GM18867 (cell line): ENCODE results near the gene TCEAL9.
"Not testable (repeated sequence)": the region's sequence is repeated elsewhere in the genome, so short reads cannot be mapped to it uniquely, and the experiment has no call there.

Experiments used
- ATAC-seq: cut with Tn5 transposase; IDR thresholded peaks from one replicate; pipeline ENCODE4 v1.9.1; 2021; ENCODE audit warnings: mild to moderate bottlenecking, moderate library complexity; ENCODE audit not compliant: unreplicated experiment

Gene TCEAL9

GRCh38 chrX:103372886-103373285, 16.6 kb downstream of the TCEAL9 start:
- no peak for ATAC-seq

- no peak for ATAC-seq
These were observed 17.3 kb downstream of the TCEAL9 start for GRCh38 chrX:103373581-103373980.

- ATAC-seq = no peak
These were observed 20.0 kb downstream of the TCEAL9 start, which contains the start of gene BEX3 for GRCh38 chrX:103376118-103376978. TSS of gene BEX3 (plus strand) at chrX:103376538. CDS start at chrX:103377522, 984 bp downstream.

- ATAC-seq = no peak
These were observed 20.6 kb downstream of the TCEAL9 start for GRCh38 chrX:103376979-103377324.

GRCh38 chrX:103378990-103379389, 22.7 kb downstream of the TCEAL9 start:
- no peak for ATAC-seq

GRCh38 chrX:103382877-103383276, 26.6 kb downstream of the TCEAL9 start:
- ATAC-seq = no peak

GRCh38 chrX:103384672-103385071, 28.4 kb downstream of the TCEAL9 start:
- ATAC-seq = no peak

GRCh38 chrX:103385283-103385830, 29.1 kb downstream of the TCEAL9 start:
- not testable (repeated sequence) for ATAC-seq

GRCh38 chrX:103386332-103386731, 30.0 kb downstream of the TCEAL9 start:
- ATAC-seq = no peak

GRCh38 chrX:103393487-103393886, 37.2 kb downstream of the TCEAL9 start:
- ATAC-seq = no peak

GRCh38 chrX:103396186-103396585, 39.9 kb downstream of the TCEAL9 start:
- no peak for ATAC-seq

GRCh38 chrX:103396660-103397059, 40.4 kb downstream of the TCEAL9 start:
- no peak for ATAC-seq

- no peak for ATAC-seq
These were observed 41.4 kb downstream of the TCEAL9 start for GRCh38 chrX:103397707-103398106.

GRCh38 chrX:103398421-103398864, 42.1 kb downstream of the TCEAL9 start:
- ATAC-seq = no peak

GRCh38 chrX:103399744-103400143, 43.4 kb downstream of the TCEAL9 start:
- no peak for ATAC-seq

GRCh38 chrX:103400931-103401330, 44.6 kb downstream of the TCEAL9 start:
- ATAC-seq = no peak

- peak; percentile 98 for ATAC-seq
These were observed 48.1 kb downstream of the TCEAL9 start for GRCh38 chrX:103404231-103405008.

- ATAC-seq = no peak
These were observed 48.7 kb downstream of the TCEAL9 start for GRCh38 chrX:103405009-103405333.

- no peak for ATAC-seq
These were observed 50.0 kb downstream of the TCEAL9 start for GRCh38 chrX:103406256-103406655.

GRCh38 chrX:103407776-103408175, 51.5 kb downstream of the TCEAL9 start:
- ATAC-seq = no peak
